GM23338 (cell line): ENCODE results near the gene USP32. TPM values are rescaled to one million over a fixed set of nuclear protein-coding genes. Genes with fewer than 3 reads are reported as not detected.
A peak's percentile ranks its signal among the peaks of the same experiment; 100 is the strongest.

Experiments used
- ATAC-seq: fragments of 200-7000 bp; cut with Tn5 transposase; 3 replicates; pipeline ENCODE4 v1.9.1; 2020
- DNase-seq: peaks from one replicate; pipeline ENCODE4 v3.0.0-alpha.2; 2015; ENCODE audit warnings: low spot score
- H2AFZ ChIP-seq: fragments of 200-600 bp; sonication (generic); 2 replicates; pipeline ENCODE4 v1.8.0; 2016; ENCODE audit warnings: antibody characterized with exemption, mild to moderate bottlenecking, moderate library complexity
- H3F3A ChIP-seq: fragments of 200-600 bp; sonication (generic); replicated peaks from 2 replicates; pipeline ENCODE4 v1.8.0; 2017; ENCODE audit warnings: antibody characterized with exemption, mixed run types, low read depth
- H3K27ac ChIP-seq: fragments of 200-600 bp; sonication (generic); 2 replicates; pipeline ENCODE4 v1.6.1; 2016; ENCODE audit warnings: low read depth
- H3K27me3 ChIP-seq: fragments of 200-600 bp; sonication (generic); 2 replicates; pipeline ENCODE4 v1.8.0; 2016; ENCODE audit warnings: mild to moderate bottlenecking, mixed run types, moderate library complexity; ENCODE audit not compliant: insufficient read depth
- H3K36me3 ChIP-seq: fragments of 200-600 bp; sonication (generic); 2 replicates; pipeline ENCODE4 v1.8.0; 2016; ENCODE audit warnings: mild to moderate bottlenecking; ENCODE audit not compliant: insufficient read depth
- H3K4me1 ChIP-seq: fragments of 200-600 bp; sonication (generic); 2 replicates; pipeline ENCODE4 v1.8.0; 2016; ENCODE audit warnings: mild to moderate bottlenecking, moderate library complexity; ENCODE audit not compliant: insufficient read depth
- H3K4me2 ChIP-seq: fragments of 200-600 bp; sonication (generic); 2 replicates; pipeline ENCODE4 v1.7.1; 2017; ENCODE audit warnings: mixed run types
- H3K4me3 ChIP-seq: fragments of 200-600 bp; sonication (generic); 2 replicates; pipeline ENCODE4 v1.6.1; 2016; ENCODE audit warnings: mixed run types
- H3K79me2 ChIP-seq: fragments of 200-600 bp; sonication (generic); replicated peaks from 2 replicates; pipeline ENCODE4 v1.8.0; 2017; ENCODE audit warnings: mild to moderate bottlenecking; ENCODE audit not compliant: insufficient read depth
- H3K9me2 ChIP-seq: fragments of 200-600 bp; sonication (generic); 2 replicates; pipeline ENCODE4 v1.8.0; 2017; ENCODE audit not compliant: insufficient read depth
- H4K20me1 ChIP-seq: fragments of 200-600 bp; sonication (generic); replicated peaks from 2 replicates; pipeline ENCODE4 v1.8.0; 2017; ENCODE audit warnings: mild to moderate bottlenecking; ENCODE audit not compliant: insufficient read depth
- H3K27ac Mint-ChIP-seq: 2 replicates; pipeline ENCODE4 v1.8.0; 2020; ENCODE audit warnings: inconsistent platforms, mild to moderate bottlenecking, moderate library complexity, mixed read lengths
- H3K27me3 Mint-ChIP-seq: 3 replicates; pipeline ENCODE4 v1.8.0; 2022; ENCODE audit warnings: low read depth, mild to moderate bottlenecking, moderate library complexity, mixed read lengths, inconsistent platforms; ENCODE audit not compliant: insufficient read depth, poor library complexity
- H3K36me3 Mint-ChIP-seq: 3 replicates; pipeline ENCODE4 v1.8.0; 2021; ENCODE audit warnings: low read depth, mild to moderate bottlenecking, inconsistent platforms, moderate library complexity, mixed read lengths
- H3K4me1 Mint-ChIP-seq: 3 replicates; pipeline ENCODE4 v1.8.0; 2020; ENCODE audit warnings: mild to moderate bottlenecking, inconsistent platforms, mixed read lengths
- H3K4me3 Mint-ChIP-seq: 3 replicates; pipeline ENCODE4 v1.8.0; 2021; ENCODE audit warnings: moderate library complexity, mild to moderate bottlenecking, inconsistent platforms, mixed read lengths
- H3K9me3 Mint-ChIP-seq: 3 replicates; pipeline ENCODE4 v1.8.0; 2020; ENCODE audit warnings: moderate library complexity, mild to moderate bottlenecking, inconsistent platforms, mixed read lengths
- CREB1 ChIP-seq: fragments of 250-450 bp; sonication (Bioruptor Pico); IDR thresholded peaks from 2 replicates; pipeline ENCODE4 v1.5.0; 2020; ENCODE audit warnings: low read depth, mild to moderate bottlenecking, moderate library complexity
- CTCF ChIP-seq, 2 experiments: fragments of 200-600 bp in 1 of 2; sonication (generic) in 1 of 2; conservative IDR thresholded peaks; 2 replicates each; pipeline versions ENCODE4 v1.5.1 to v1.6.1; 2016 to 2017; ENCODE audit warnings: antibody characterized with exemption in 2 of 2, low read depth in 2 of 2, mild to moderate bottlenecking in 2 of 2, moderate library complexity in 1 of 2
- ETS1 ChIP-seq: IDR thresholded peaks from 2 replicates; pipeline ENCODE4 v1.6.1; 2016; ENCODE audit warnings: antibody characterized with exemption
- EZH2 ChIP-seq: fragments of 200-600 bp; sonication (generic); IDR thresholded peaks from one replicate; pipeline ENCODE4 v1.8.0; 2017; ENCODE audit warnings: antibody characterized with exemption, mild to moderate bottlenecking, low read depth; ENCODE audit not compliant: unreplicated experiment
- EZH2phosphoT487 ChIP-seq: fragments of 200-600 bp; sonication (generic); IDR thresholded peaks from one replicate; pipeline ENCODE4 v1.8.1; 2018; ENCODE audit warnings: antibody characterized with exemption; ENCODE audit not compliant: unreplicated experiment
- JUNB ChIP-seq: IDR thresholded peaks from one replicate; pipeline ENCODE4 v1.6.1; 2016; ENCODE audit warnings: antibody characterized with exemption; ENCODE audit not compliant: unreplicated experiment
- NANOG ChIP-seq: IDR thresholded peaks from 2 replicates; pipeline ENCODE4 v1.6.1; 2016; ENCODE audit warnings: antibody characterized with exemption, borderline replicate concordance
- POLR2AphosphoS5 ChIP-seq: IDR thresholded peaks from 2 replicates; pipeline ENCODE4 v1.6.1; 2016; ENCODE audit warnings: antibody characterized with exemption, low read depth
- REST ChIP-seq: IDR thresholded peaks from one replicate; pipeline ENCODE4 v1.6.1; 2018; ENCODE audit warnings: antibody characterized with exemption; ENCODE audit not compliant: unreplicated experiment
- STAT1 ChIP-seq: IDR thresholded peaks from one replicate; pipeline ENCODE4 v1.6.1; 2016; ENCODE audit warnings: antibody characterized with exemption; ENCODE audit not compliant: unreplicated experiment
- ZNF114 ChIP-seq: fragments of 250-450 bp; sonication (Bioruptor Pico); IDR thresholded peaks from 2 replicates; pipeline ENCODE4 v1.5.0; 2020; ENCODE audit warnings: mild to moderate bottlenecking, moderate library complexity
- ZNF331 ChIP-seq: fragments of 250-450 bp; sonication (Bioruptor Pico); IDR thresholded peaks from 2 replicates; pipeline ENCODE4 v1.5.0; 2020; ENCODE audit warnings: low read depth, mild to moderate bottlenecking, moderate library complexity
- ZNF462 ChIP-seq: fragments of 250-450 bp; sonication (Bioruptor Pico); IDR thresholded peaks from 2 replicates; pipeline ENCODE4 v1.5.0; 2020; ENCODE audit warnings: mild to moderate bottlenecking, moderate library complexity
- polyA plus RNA-seq: library from polyadenylated mRNA; unstranded; fragments of >200 nt; fragmentation: Nextera tagmentation; extraction: Ambion mirVana; gene quantifications from 2 replicates; pipeline ENCODE4 v1.2.1, GENCODE V29; 2016
- total RNA-seq: library from RNA; depleted of rRNA; stranded (reverse); fragments of >200 nt; shearing (Covaris generic); gene quantifications from 2 replicates; pipeline ENCODE4 v1.2.3, GENCODE V29; 2014

Gene USP32
- total and polyA plus RNA-seq, 2 experiments from 2014 or later, result 43.6 to 129 TPM

GRCh38 chr17:60406887-60407286, 15.0 kb upstream of the USP32 start:
- Mint-ChIP-seq H3K4me1 (no peaks in the 10 kb centered on the region; the same call in 1 of the 3 replicates), H3K36me3 (peaks cover 9% of the 10 kb centered on the region; the same call in 2 of the 3 replicates), H3K27me3 (no peaks in the 10 kb centered on the region), H3K4me3 (no peak overlapping the region), H3K27ac (no peak overlapping the region), H3K9me3 (peaks cover 12% of the 10 kb centered on the region; the same call in 2 of the 3 replicates)
- no peak for DNase-seq
- Histone ChIP-seq H3K4me2 (no peak overlapping the region), H3K9me2 (no peaks in the 10 kb centered on the region), H3K27ac (no peak overlapping the region), H3K27me3 (no peaks in the 10 kb centered on the region), H3K4me3 (no peak overlapping the region), H2AFZ (peak overlapping the region; percentile 23; the same call in 1 of the 2 replicates), H3K79me2 (no peaks in the 10 kb centered on the region), H3K36me3 (no peaks in the 10 kb centered on the region), H4K20me1 (no peaks in the 10 kb centered on the region), H3K4me1 (no peaks in the 10 kb centered on the region), H3F3A (no peaks in the 10 kb centered on the region)
- TF ChIP-seq NANOG, result no peak
- no peak for TF ChIP-seq ETS1
- no peak for TF ChIP-seq ZNF331 (CRISPR knock-in tag)
- no peak for TF ChIP-seq CREB1 (CRISPR knock-in tag)
- TF ChIP-seq ZNF462, result no peak
- no peak for TF ChIP-seq JUNB
- TF ChIP-seq EZH2, result no peak
- no peak for TF ChIP-seq STAT1
- TF ChIP-seq ZNF114 (CRISPR knock-in tag), result no peak
- no peak for TF ChIP-seq REST
- TF ChIP-seq POLR2AphosphoS5, result no peak
- TF ChIP-seq EZH2phosphoT487, result no peak
- no peak for TF ChIP-seq CTCF (conservative IDR thresholded peaks at IDR 0.05; ENCODE audit: low read depth in 2 of 2)
- no peak for ATAC-seq
